Activated naive CD4-positive, alpha-beta T cell treated with Interleukin-2 at 50 U/mL for 16 hours (primary cell): Measurements from ENCODE around the gene PARS2.

ENCODE experiments used
- DNase-seq: peaks from one replicate; pipeline ENCODE4 v3.0.0-alpha.2; 2020

PARS2 gene

GRCh38 chr1:54764133-54764921 lies at the start of gene PARS2:
PARS2 (minus strand) TSS chr1:54764523; CDS start chr1:54759161, 5,362 bp downstream.
- DNase-seq: peak; percentile 96

GRCh38 chr1:54814126-54814498 lies 49.8 kb upstream of the PARS2 start:
- no peak for DNase-seq

GRCh38 chr1:54813485-54814125 lies 49.3 kb upstream of the PARS2 start:
- no peak for DNase-seq

- no peak for DNase-seq
Observed at GRCh38 chr1:54812801-54813484, 48.6 kb upstream of the PARS2 start.

GRCh38 chr1:54811739-54812655 lies 47.7 kb upstream of the PARS2 start:
- DNase-seq: no peak

GRCh38 chr1:54811066-54811465 lies 46.7 kb upstream of the PARS2 start:
- no peak for DNase-seq

GRCh38 chr1:54810153-54810942 lies 46.0 kb upstream of the PARS2 start:
- DNase-seq: peak; percentile 72

- DNase-seq: no peak
Observed at GRCh38 chr1:54809496-54810074, 45.3 kb upstream of the PARS2 start.

GRCh38 chr1:54808443-54809207 lies 44.3 kb upstream of the PARS2 start:
- DNase-seq: no peak

GRCh38 chr1:54807756-54808155 lies 43.4 kb upstream of the PARS2 start:
- no peak for DNase-seq

- DNase-seq: peak; percentile 19
Observed at GRCh38 chr1:54806931-54807611, 42.7 kb upstream of the PARS2 start.

- no peak for DNase-seq
Observed at GRCh38 chr1:54805981-54806381, 41.7 kb upstream of the PARS2 start.

GRCh38 chr1:54805466-54805865 lies 41.1 kb upstream of the PARS2 start:
- no peak for DNase-seq

- peak; percentile 36 for DNase-seq
Observed at GRCh38 chr1:54804471-54805132, 40.3 kb upstream of the PARS2 start.

- DNase-seq: no peak
Observed at GRCh38 chr1:54803761-54804470, 39.6 kb upstream of the PARS2 start.

GRCh38 chr1:54800899-54801759 lies 36.8 kb upstream of the PARS2 start, which contains the start of gene TTC22:
TTC22 (minus strand) TSS chr1:54801323; CDS start chr1:54801163, 160 bp downstream.
- DNase-seq: peak; percentile 77

- DNase-seq: no peak
Observed at GRCh38 chr1:54800041-54800898, 35.9 kb upstream of the PARS2 start.
